GM08714 (cell line): ENCODE measurements around the gene JAKMIP3.

ENCODE experiments used
- H3K4me3 ChIP-seq: fragments of 200-500 bp; sonication (Bioruptor generic); 2 replicates; pipeline ENCODE4 v1.5.1; 2014; ENCODE audit warnings: mild to moderate bottlenecking, low read length, inconsistent platforms
- ZNF274 ChIP-seq: IDR thresholded peaks from 2 replicates; pipeline ENCODE4 v1.6.1; 2012; ENCODE audit warnings: mild to moderate bottlenecking, low read depth, low read length

The JAKMIP3 gene

GRCh38 chr10:132096863-132097478 is 31.2 kb downstream of the JAKMIP3 start:
- TF ChIP-seq ZNF274: no peak
- no peak overlapping the region for H3K4me3 ChIP-seq

- no peak for TF ChIP-seq ZNF274
- no peak overlapping the region for H3K4me3 ChIP-seq
Observed at GRCh38 chr10:132097609-132098377, 32.0 kb downstream of the JAKMIP3 start.

GRCh38 chr10:132098539-132099388 is 33.0 kb downstream of the JAKMIP3 start:
- no peak overlapping the region for H3K4me3 ChIP-seq
- TF ChIP-seq ZNF274: no peak

- no peak for TF ChIP-seq ZNF274
- H3K4me3 ChIP-seq: no peak overlapping the region
Observed at GRCh38 chr10:132099389-132100090, 33.8 kb downstream of the JAKMIP3 start.

GRCh38 chr10:132100091-132100481 is 34.3 kb downstream of the JAKMIP3 start:
- TF ChIP-seq ZNF274: no peak

GRCh38 chr10:132100556-132101349 is 35.0 kb downstream of the JAKMIP3 start:
- TF ChIP-seq ZNF274: no peak
- H3K4me3 ChIP-seq: no peak overlapping the region

More at GRCh38 chr10:132100091-132100481, 34.3 kb downstream of the JAKMIP3 start:
- H3K4me3 ChIP-seq: no peak overlapping the region

- no peak for TF ChIP-seq ZNF274
Observed at GRCh38 chr10:132101529-132101928, 35.8 kb downstream of the JAKMIP3 start.

GRCh38 chr10:132102071-132102716 is 36.4 kb downstream of the JAKMIP3 start:
- no peak overlapping the region for H3K4me3 ChIP-seq
- TF ChIP-seq ZNF274: no peak

More at GRCh38 chr10:132101529-132101928, 35.8 kb downstream of the JAKMIP3 start:
- H3K4me3 ChIP-seq: no peak overlapping the region

- no peak for TF ChIP-seq ZNF274
- H3K4me3 ChIP-seq: no peak overlapping the region
Observed at GRCh38 chr10:132102717-132103110, 37.0 kb downstream of the JAKMIP3 start.

- TF ChIP-seq ZNF274: no peak
- no peak overlapping the region for H3K4me3 ChIP-seq
Observed at GRCh38 chr10:132103116-132103910, 37.6 kb downstream of the JAKMIP3 start.

GRCh38 chr10:132104062-132104461 is 38.3 kb downstream of the JAKMIP3 start:
- H3K4me3 ChIP-seq: no peak overlapping the region
- TF ChIP-seq ZNF274: no peak

- no peak for TF ChIP-seq ZNF274
Observed at GRCh38 chr10:132104471-132105301, 38.9 kb downstream of the JAKMIP3 start.

More at GRCh38 chr10:132104471-132105301, 38.9 kb downstream of the JAKMIP3 start:
- H3K4me3 ChIP-seq: no peak overlapping the region
